GM06990 (cell line): ENCODE data around the gene SIGLEC1.

Source experiments
- DNase-seq: peaks from one replicate; pipeline ENCODE4 v3.0.0-alpha.2; 2011; ENCODE audit not compliant: insufficient read length; ENCODE audit errors: extremely low read depth
- H3K27me3 ChIP-seq: replicated peaks from 2 replicates; pipeline ENCODE4 v1.6.0; 2011; ENCODE audit warnings: low read length; ENCODE audit not compliant: control insufficient read depth, insufficient read depth
- H3K36me3 ChIP-seq: 2 replicates; pipeline ENCODE4 v1.5.1; 2011; ENCODE audit warnings: low read length; ENCODE audit not compliant: control insufficient read depth, insufficient read depth
- H3K4me3 ChIP-seq: replicated peaks from 2 replicates; pipeline ENCODE4 v1.5.1; 2011; ENCODE audit warnings: low read depth, mild to moderate bottlenecking, control low read depth, low read length
- TF ChIP-seq, protein P1 (sequence below): IDR thresholded peaks from 2 replicates; pipeline ENCODE4 v1.5.1; 2011; ENCODE audit warnings: low read length, control low read depth, mild to moderate bottlenecking, inconsistent platforms; ENCODE audit not compliant: insufficient read depth, poor library complexity, severe bottlenecking

Gene SIGLEC1

DNA sequence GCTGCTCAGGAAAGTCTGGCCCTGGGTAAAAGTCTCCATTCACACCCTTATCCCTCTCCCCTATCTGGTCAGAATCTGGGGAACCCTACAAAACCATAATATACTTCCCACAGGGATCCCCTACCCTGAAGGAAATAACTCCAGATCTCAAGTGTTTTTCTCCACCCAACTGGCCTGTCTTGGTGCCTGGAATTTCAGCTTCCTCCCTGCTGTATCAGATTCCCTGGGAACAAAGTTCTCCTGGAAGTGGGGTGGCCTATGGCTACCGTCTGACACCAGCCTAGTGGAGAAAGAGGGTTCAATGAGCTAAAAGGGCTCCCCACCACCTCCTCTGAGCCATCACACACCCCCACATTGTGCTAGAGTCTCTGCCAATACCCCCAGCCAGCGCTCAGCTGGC lies 35.1 kb upstream of the SIGLEC1 start:
- H3K36me3 ChIP-seq = no peaks in the 10 kb centered on the region
- H3K4me3 ChIP-seq = no peak overlapping the region
- DNase-seq = no peak
- TF ChIP-seq, protein P1, sequence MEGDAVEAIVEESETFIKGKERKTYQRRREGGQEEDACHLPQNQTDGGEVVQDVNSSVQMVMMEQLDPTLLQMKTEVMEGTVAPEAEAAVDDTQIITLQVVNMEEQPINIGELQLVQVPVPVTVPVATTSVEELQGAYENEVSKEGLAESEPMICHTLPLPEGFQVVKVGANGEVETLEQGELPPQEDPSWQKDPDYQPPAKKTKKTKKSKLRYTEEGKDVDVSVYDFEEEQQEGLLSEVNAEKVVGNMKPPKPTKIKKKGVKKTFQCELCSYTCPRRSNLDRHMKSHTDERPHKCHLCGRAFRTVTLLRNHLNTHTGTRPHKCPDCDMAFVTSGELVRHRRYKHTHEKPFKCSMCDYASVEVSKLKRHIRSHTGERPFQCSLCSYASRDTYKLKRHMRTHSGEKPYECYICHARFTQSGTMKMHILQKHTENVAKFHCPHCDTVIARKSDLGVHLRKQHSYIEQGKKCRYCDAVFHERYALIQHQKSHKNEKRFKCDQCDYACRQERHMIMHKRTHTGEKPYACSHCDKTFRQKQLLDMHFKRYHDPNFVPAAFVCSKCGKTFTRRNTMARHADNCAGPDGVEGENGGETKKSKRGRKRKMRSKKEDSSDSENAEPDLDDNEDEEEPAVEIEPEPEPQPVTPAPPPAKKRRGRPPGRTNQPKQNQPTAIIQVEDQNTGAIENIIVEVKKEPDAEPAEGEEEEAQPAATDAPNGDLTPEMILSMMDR = no peak
- peaks cover 1% of the 10 kb centered on the region; the same call in 1 of the 2 replicates for H3K27me3 ChIP-seq

DNA sequence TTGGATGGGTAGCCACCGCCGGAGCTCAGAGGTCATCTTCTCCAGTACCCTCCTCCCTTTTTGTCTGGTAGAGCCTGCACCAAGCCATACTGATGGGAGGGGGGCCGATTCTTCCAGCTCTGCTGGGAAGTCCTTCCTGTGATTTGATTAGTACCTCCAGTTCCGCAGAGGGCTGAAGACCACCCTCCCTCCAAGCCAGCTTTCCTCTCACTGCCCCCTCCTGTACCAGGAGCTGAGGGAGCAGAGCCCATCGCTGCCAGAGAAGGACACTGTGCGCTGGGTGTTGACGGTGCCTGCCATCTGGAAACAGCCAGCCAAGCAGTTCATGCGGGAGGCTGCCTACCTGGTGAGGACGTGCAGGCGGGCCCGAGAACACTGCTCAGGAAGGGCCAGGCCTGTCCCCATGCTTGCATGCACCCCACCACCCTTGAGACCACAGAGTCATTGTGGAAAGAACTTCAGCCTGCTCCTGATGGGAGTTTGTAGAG lies 33.3 kb upstream of the SIGLEC1 start:
- no peak for DNase-seq
- peaks cover 1% of the 10 kb centered on the region; the same call in 1 of the 2 replicates for H3K27me3 ChIP-seq
- TF ChIP-seq, protein P1 = no peak
- no peak overlapping the region for H3K4me3 ChIP-seq
- no peaks in the 10 kb centered on the region for H3K36me3 ChIP-seq

DNA sequence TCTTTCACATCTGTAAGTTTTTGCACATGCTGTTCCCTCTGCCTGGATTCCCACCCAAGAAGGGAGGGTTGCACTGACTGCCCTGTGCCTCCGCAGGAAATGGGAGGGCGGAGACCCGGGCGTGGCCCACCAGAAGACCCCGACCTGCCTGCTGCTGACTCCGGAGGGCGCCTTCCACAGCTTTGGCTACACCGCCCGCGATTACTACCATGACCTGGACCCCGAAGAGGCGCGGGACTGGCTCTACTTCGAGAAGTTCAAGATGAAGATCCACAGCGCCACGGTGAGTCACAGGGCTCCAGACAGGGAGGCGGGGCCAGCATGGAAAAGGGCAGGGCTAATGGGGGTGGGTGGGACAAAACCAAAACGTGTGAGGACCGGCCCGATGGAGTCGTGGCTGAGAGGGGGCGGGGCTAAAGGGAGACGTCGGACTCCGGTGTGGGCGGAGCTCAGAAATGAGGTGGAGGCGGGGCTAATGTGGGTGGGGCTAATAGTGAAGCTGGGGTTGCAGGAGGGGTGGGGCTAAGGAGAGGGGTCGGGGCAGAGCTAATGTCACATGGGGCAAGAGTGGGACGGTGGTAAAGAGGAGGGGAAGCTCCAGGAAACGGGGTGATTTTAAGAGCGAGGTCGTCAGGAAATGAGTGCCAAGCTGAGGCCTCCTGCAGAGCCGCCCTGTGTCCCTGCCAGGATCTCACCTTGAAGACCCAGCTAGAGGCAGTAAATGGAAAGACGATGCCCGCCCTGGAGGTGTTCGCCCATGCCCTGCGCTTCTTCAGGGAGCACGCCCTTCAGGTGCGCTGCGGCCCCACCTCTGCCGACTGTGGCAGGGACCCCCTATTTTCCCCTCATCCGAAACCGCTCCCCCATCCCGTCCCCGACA lies 32.6 kb upstream of the SIGLEC1 start:
- DNase-seq = peak; percentile 72
- H3K27me3 ChIP-seq = peaks cover 1% of the 10 kb centered on the region; the same call in 1 of the 2 replicates
- no peak overlapping the region for H3K4me3 ChIP-seq
- TF ChIP-seq, protein P1 = no peak
- H3K36me3 ChIP-seq = no peaks in the 10 kb centered on the region

DNA sequence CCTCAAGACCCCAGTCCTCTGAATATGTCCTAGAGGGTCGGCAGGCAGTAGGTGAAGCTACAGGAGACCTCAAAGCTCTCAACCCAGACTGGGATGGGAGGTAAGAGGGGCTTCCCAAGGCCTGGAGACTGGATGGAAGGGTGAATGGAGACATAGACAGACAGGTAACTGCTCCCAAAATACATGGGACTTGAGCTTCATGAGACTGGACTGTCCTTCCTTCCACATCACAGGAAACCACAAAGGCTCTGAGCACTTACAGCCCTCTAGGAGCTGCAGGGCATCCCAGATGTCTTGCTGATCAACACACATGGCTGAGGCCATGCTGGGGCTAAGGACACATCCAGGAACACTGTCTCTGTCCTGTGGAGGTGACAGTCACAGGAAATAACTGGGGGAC lies 31.6 kb upstream of the SIGLEC1 start:
- Histone ChIP-seq H3K36me3 (no peaks in the 10 kb centered on the region), H3K4me3 (no peak overlapping the region), H3K27me3 (peaks cover 1% of the 10 kb centered on the region; the same call in 1 of the 2 replicates)
- no peak for DNase-seq
- TF ChIP-seq, protein P1 = no peak

DNA sequence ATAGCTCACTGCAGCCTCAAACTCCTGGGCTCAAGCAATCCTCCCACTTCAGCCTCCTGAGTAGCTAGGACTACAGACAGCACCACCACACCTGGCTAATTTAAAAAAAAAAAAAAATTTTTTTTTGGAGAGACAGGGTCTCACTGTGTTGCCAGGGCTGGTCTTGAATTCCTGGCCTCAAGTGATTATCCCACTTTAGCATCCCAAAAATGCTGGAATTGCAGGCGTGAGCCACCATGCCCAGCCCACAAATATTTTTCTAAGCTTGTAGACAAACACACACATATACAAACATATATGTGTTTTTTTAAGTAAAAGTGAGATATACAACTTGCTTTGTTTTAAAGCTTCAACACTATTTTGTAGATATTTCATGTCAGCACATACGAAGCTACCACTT lies 30.9 kb upstream of the SIGLEC1 start:
- H3K36me3 ChIP-seq = no peaks in the 10 kb centered on the region
- H3K27me3 ChIP-seq = peaks cover 1% of the 10 kb centered on the region
- TF ChIP-seq, protein P1 = no peak
- DNase-seq = no peak
- H3K4me3 ChIP-seq = no peak overlapping the region
